ENCODE data around the gene SLC6A2.

SLC6A2 gene

GRCh38 chr16:55638256-55638655 lies 17.5 kb upstream of the SLC6A2 start:
- H3K4me3 ChIP-seq (ENCODE audit: low read length): no peak overlapping the region
- TF ChIP-seq CTCF (IDR thresholded peaks at IDR 0.05; ENCODE audit: insufficient read depth, low read depth, low read length, missing control alignments): no peak
- no peak for DNase-seq (ENCODE audit: low read depth)

- no peak for DNase-seq (ENCODE audit: low read depth)
- TF ChIP-seq CTCF (IDR thresholded peaks at IDR 0.05; ENCODE audit: insufficient read depth, low read depth, low read length, missing control alignments): no peak
- no peak overlapping the region for H3K4me3 ChIP-seq (ENCODE audit: low read length)
These were observed 15.0 kb upstream of the SLC6A2 start for GRCh38 chr16:55640701-55641327.

- no peak for TF ChIP-seq CTCF (IDR thresholded peaks at IDR 0.05; ENCODE audit: insufficient read depth, low read depth, low read length, missing control alignments)
- no peak for DNase-seq (ENCODE audit: low read depth)
- no peak overlapping the region for H3K4me3 ChIP-seq (ENCODE audit: low read length)
These were observed 14.2 kb upstream of the SLC6A2 start for GRCh38 chr16:55641430-55642056.

GRCh38 chr16:55642611-55643010 lies 13.2 kb upstream of the SLC6A2 start:
- H3K4me3 ChIP-seq (ENCODE audit: low read length): no peak overlapping the region
- no peak for TF ChIP-seq CTCF (IDR thresholded peaks at IDR 0.05; ENCODE audit: insufficient read depth, low read depth, low read length, missing control alignments)
- no peak for DNase-seq (ENCODE audit: low read depth)

GRCh38 chr16:55643161-55643970 lies 12.4 kb upstream of the SLC6A2 start:
- no peak for TF ChIP-seq CTCF (IDR thresholded peaks at IDR 0.05; ENCODE audit: insufficient read depth, low read depth, low read length, missing control alignments)
- H3K4me3 ChIP-seq (ENCODE audit: low read length): no peak overlapping the region
- DNase-seq (ENCODE audit: low read depth): peak; percentile 23

GRCh38 chr16:55645986-55646385 lies 9.8 kb upstream of the SLC6A2 start:
- TF ChIP-seq CTCF (IDR thresholded peaks at IDR 0.05; ENCODE audit: insufficient read depth, low read depth, low read length, missing control alignments): no peak
- H3K4me3 ChIP-seq (ENCODE audit: low read length): no peak overlapping the region
- no peak for DNase-seq (ENCODE audit: low read depth)

Measured in epithelial cell of esophagus (primary cell).